ENCODE data around the gene KRT33A.
A peak's percentile ranks its signal among the peaks of the same experiment; 100 is the strongest.

Gene KRT33A

GRCh38 chr17:41329279-41329948 lies 21.2 kb downstream of the KRT33A start:
- DNase-seq, result peak in 11 of 51 donors; percentile 4 to 41 (median 26)

GRCh38 chr17:41328207-41328606 lies 22.4 kb downstream of the KRT33A start:
- DNase-seq, result no peak

- DNase-seq, result no peak
These were observed 23.1 kb downstream of the KRT33A start for GRCh38 chr17:41327411-41328120.

- DNase-seq, result no peak
These were observed 24.2 kb downstream of the KRT33A start for GRCh38 chr17:41326173-41327145.

- no peak for DNase-seq
These were observed 25.0 kb downstream of the KRT33A start for GRCh38 chr17:41325611-41326010.

GRCh38 chr17:41325126-41325525 lies 25.5 kb downstream of the KRT33A start:
- DNase-seq, result no peak

- DNase-seq, result no peak
These were observed 26.2 kb downstream of the KRT33A start for GRCh38 chr17:41324180-41325075.

- DNase-seq, result no peak
These were observed 27.4 kb downstream of the KRT33A start for GRCh38 chr17:41322903-41323895.

- DNase-seq, result no peak
These were observed 28.3 kb downstream of the KRT33A start for GRCh38 chr17:41322094-41322902.

GRCh38 chr17:41318231-41318630 lies 32.4 kb downstream of the KRT33A start:
- DNase-seq, result no peak

- no peak for DNase-seq
These were observed 34.7 kb downstream of the KRT33A start for GRCh38 chr17:41315814-41316445.

GRCh38 chr17:41315204-41315794 lies 35.3 kb downstream of the KRT33A start, which contains the start of gene KRTAP17-1:
TSS of gene KRTAP17-1 (minus strand) at chr17:41315710. CDS start at chr17:41315650, 60 bp downstream.
- no peak for DNase-seq

- DNase-seq, result no peak
These were observed 39.5 kb downstream of the KRT33A start for GRCh38 chr17:41311111-41311510.

GRCh38 chr17:41308918-41309359 lies 41.7 kb downstream of the KRT33A start, which contains the start of gene KRTAP16-1:
TSS of gene KRTAP16-1 (minus strand) at chr17:41309309. CDS start at chr17:41309253, 56 bp downstream.
- DNase-seq, result no peak

- DNase-seq, result peak in 11 of 51 donors; percentile 6 to 74 (median 20)
These were observed 42.2 kb downstream of the KRT33A start for GRCh38 chr17:41308251-41308917.

GRCh38 chr17:41307647-41308046 lies 43.0 kb downstream of the KRT33A start:
- no peak for DNase-seq

- no peak for DNase-seq
These were observed 46.5 kb downstream of the KRT33A start for GRCh38 chr17:41304091-41304490.
